SJSA1 (cell line): ENCODE results near the gene PIP5K1C. TPM values are rescaled to one million over a fixed set of nuclear protein-coding genes. Genes with fewer than 3 reads are reported as not detected.
"Not testable (repeated sequence)": the region's sequence is repeated elsewhere in the genome, so short reads cannot be mapped to it uniquely, and the experiment has no call there.

Experiments used
- DNase-seq, 2 experiments: peaks; one replicate each; pipeline ENCODE4 v3.0.0-alpha.2; 2015 to 2020; ENCODE audit warnings: low spot score in 2 of 2, low read depth in 1 of 2
- H3K27ac ChIP-seq: fragments of 250-450 bp; sonication (Bioruptor Pico); 2 replicates; pipeline ENCODE4 v1.5.1; 2020; ENCODE audit warnings: mild to moderate bottlenecking, moderate library complexity
- H3K27me3 ChIP-seq: fragments of 250-450 bp; sonication (Bioruptor Pico); replicated peaks from 2 replicates; pipeline ENCODE4 v1.5.1; 2020; ENCODE audit warnings: mild to moderate bottlenecking, moderate library complexity
- H3K36me3 ChIP-seq: fragments of 250-450 bp; sonication (Bioruptor Pico); 2 replicates; pipeline ENCODE4 v1.5.1; 2020; ENCODE audit warnings: mild to moderate bottlenecking
- H3K4me1 ChIP-seq: fragments of 250-450 bp; sonication (Bioruptor Pico); replicated peaks from 2 replicates; pipeline ENCODE4 v1.6.1; 2021; ENCODE audit warnings: mild to moderate bottlenecking
- H3K4me3 ChIP-seq: fragments of 250-450 bp; sonication (Bioruptor Pico); 2 replicates; pipeline ENCODE4 v1.5.1; 2020; ENCODE audit warnings: mild to moderate bottlenecking
- H3K9me3 ChIP-seq: fragments of 250-450 bp; sonication (Bioruptor Pico); replicated peaks from 2 replicates; pipeline ENCODE4 v1.5.1; 2020; ENCODE audit warnings: mild to moderate bottlenecking
- total RNA-seq: library from RNA; depleted of rRNA; stranded (reverse); fragments of >200 nt; shearing (Covaris generic); gene quantifications from 2 replicates; pipeline ENCODE4 v1.2.3, GENCODE V29; 2014

PIP5K1C gene
- total RNA-seq, 1 experiment from 2014 or later: 15.9 TPM

- H3K9me3 ChIP-seq: no peaks in the 10 kb centered on the region
- H3K4me3 ChIP-seq: no peak overlapping the region
- DNase-seq: no peak
- H3K36me3 ChIP-seq: peaks cover 33% of the 10 kb centered on the region
- no peaks in the 10 kb centered on the region for H3K4me1 ChIP-seq
- H3K27me3 ChIP-seq: no peaks in the 10 kb centered on the region
- H3K27ac ChIP-seq: no peak overlapping the region
Measured at GRCh38 chr19:3648037-3648905, 52.0 kb downstream of the PIP5K1C start.

GRCh38 chr19:3647102-3647501 lies 53.2 kb downstream of the PIP5K1C start:
- DNase-seq, H3K4me3 ChIP-seq: not testable (repeated sequence)

GRCh38 chr19:3646336-3647092 lies 53.8 kb downstream of the PIP5K1C start:
- Histone ChIP-seq H3K36me3 (peaks cover 23% of the 10 kb centered on the region; the same call in 1 of the 2 replicates), H3K27ac (no peak overlapping the region), H3K9me3 (no peaks in the 10 kb centered on the region), H3K4me1 (no peaks in the 10 kb centered on the region), H3K4me3 (no peak overlapping the region), H3K27me3 (no peaks in the 10 kb centered on the region)
- no peak for DNase-seq

More at GRCh38 chr19:3647102-3647501, 53.2 kb downstream of the PIP5K1C start:
- H3K36me3 ChIP-seq: peaks cover 29% of the 10 kb centered on the region
- H3K4me1 ChIP-seq, H3K9me3 ChIP-seq, H3K27ac ChIP-seq, H3K27me3 ChIP-seq: not testable (repeated sequence)

- Histone ChIP-seq H3K27ac (no peak overlapping the region), H3K4me3 (no peak overlapping the region), H3K9me3 (no peaks in the 10 kb centered on the region), H3K36me3 (peaks cover 18% of the 10 kb centered on the region; the same call in 1 of the 2 replicates), H3K4me1 (no peaks in the 10 kb centered on the region), H3K27me3 (no peaks in the 10 kb centered on the region)
- DNase-seq: no peak
Measured at GRCh38 chr19:3645726-3646125, 54.5 kb downstream of the PIP5K1C start.

GRCh38 chr19:3645067-3645396 lies 55.2 kb downstream of the PIP5K1C start:
- H3K4me3 ChIP-seq: no peak overlapping the region
- DNase-seq: no peak
- no peaks in the 10 kb centered on the region for H3K4me1 ChIP-seq
- no peaks in the 10 kb centered on the region for H3K27me3 ChIP-seq
- no peaks in the 10 kb centered on the region for H3K9me3 ChIP-seq
- no peak overlapping the region for H3K27ac ChIP-seq
- H3K36me3 ChIP-seq: peaks cover 12% of the 10 kb centered on the region; the same call in 1 of the 2 replicates

GRCh38 chr19:3644351-3645066 lies 55.8 kb downstream of the PIP5K1C start:
- Histone ChIP-seq H3K9me3 (no peaks in the 10 kb centered on the region), H3K4me3 (no peak overlapping the region), H3K27ac (no peak overlapping the region), H3K36me3 (peaks cover 17% of the 10 kb centered on the region), H3K4me1 (no peaks in the 10 kb centered on the region), H3K27me3 (no peaks in the 10 kb centered on the region)
- no peak for DNase-seq

GRCh38 chr19:3643674-3644313 lies 56.5 kb downstream of the PIP5K1C start:
- Histone ChIP-seq H3K9me3 (no peaks in the 10 kb centered on the region), H3K4me1 (no peaks in the 10 kb centered on the region), H3K4me3 (no peak overlapping the region), H3K27ac (no peak overlapping the region), H3K36me3 (peaks cover 24% of the 10 kb centered on the region), H3K27me3 (no peaks in the 10 kb centered on the region)
- DNase-seq: no peak

- no peaks in the 10 kb centered on the region for H3K9me3 ChIP-seq
- DNase-seq: no peak
- peaks cover 31% of the 10 kb centered on the region for H3K36me3 ChIP-seq
- no peak overlapping the region for H3K4me3 ChIP-seq
- H3K27ac ChIP-seq: no peak overlapping the region
- no peaks in the 10 kb centered on the region for H3K4me1 ChIP-seq
- no peaks in the 10 kb centered on the region for H3K27me3 ChIP-seq
Measured at GRCh38 chr19:3642987-3643673, 57.1 kb downstream of the PIP5K1C start.

- H3K4me3 ChIP-seq: no peak overlapping the region
- peaks cover 34% of the 10 kb centered on the region for H3K36me3 ChIP-seq
- H3K27me3 ChIP-seq: no peaks in the 10 kb centered on the region
- no peaks in the 10 kb centered on the region for H3K9me3 ChIP-seq
- no peak overlapping the region for H3K27ac ChIP-seq
- DNase-seq: no peak
- H3K4me1 ChIP-seq: no peaks in the 10 kb centered on the region
Measured at GRCh38 chr19:3642296-3642695, 58.0 kb downstream of the PIP5K1C start.

- no peaks in the 10 kb centered on the region for H3K9me3 ChIP-seq
- H3K27me3 ChIP-seq: no peaks in the 10 kb centered on the region
- no peak overlapping the region for H3K27ac ChIP-seq
- H3K4me3 ChIP-seq: no peak overlapping the region
- no peaks in the 10 kb centered on the region for H3K4me1 ChIP-seq
- no peak for DNase-seq
- H3K36me3 ChIP-seq: peaks cover 34% of the 10 kb centered on the region
Measured at GRCh38 chr19:3641515-3642269, 58.6 kb downstream of the PIP5K1C start.

- H3K36me3 ChIP-seq: peaks cover 33% of the 10 kb centered on the region
- no peaks in the 10 kb centered on the region for H3K9me3 ChIP-seq
- 0 out of 2 replicates have a peak, but pooled peaks cover 3% of the 10 kb centered on the region for H3K4me1 ChIP-seq
- H3K4me3 ChIP-seq: no peak overlapping the region
- no peak for DNase-seq
- no peak overlapping the region for H3K27ac ChIP-seq
- H3K27me3 ChIP-seq: no peaks in the 10 kb centered on the region
Measured at GRCh38 chr19:3639479-3639878, 60.8 kb downstream of the PIP5K1C start.
